ENCODE results near the gene AGT.

- TF ChIP-seq GATA3 (IDR thresholded peaks at IDR 0.05; ENCODE audit: low read depth, low read length), result no peak
- no peak for TF ChIP-seq GATA2 (IDR thresholded peaks at IDR 0.05; ENCODE audit: low read depth, low read length)
Observed at GRCh38 chr1:230668227-230668626, 45.7 kb downstream of the AGT start.
